Measurements from ENCODE around the gene GMPS. TPM values are rescaled to one million over a fixed set of nuclear protein-coding genes. Genes with fewer than 3 reads are reported as not detected.

GMPS gene
- total and polyA plus RNA-seq, 2 of the 4 experiments (the other 2 are of a cell fraction), result 33.9 to 52.5 TPM

DNA sequence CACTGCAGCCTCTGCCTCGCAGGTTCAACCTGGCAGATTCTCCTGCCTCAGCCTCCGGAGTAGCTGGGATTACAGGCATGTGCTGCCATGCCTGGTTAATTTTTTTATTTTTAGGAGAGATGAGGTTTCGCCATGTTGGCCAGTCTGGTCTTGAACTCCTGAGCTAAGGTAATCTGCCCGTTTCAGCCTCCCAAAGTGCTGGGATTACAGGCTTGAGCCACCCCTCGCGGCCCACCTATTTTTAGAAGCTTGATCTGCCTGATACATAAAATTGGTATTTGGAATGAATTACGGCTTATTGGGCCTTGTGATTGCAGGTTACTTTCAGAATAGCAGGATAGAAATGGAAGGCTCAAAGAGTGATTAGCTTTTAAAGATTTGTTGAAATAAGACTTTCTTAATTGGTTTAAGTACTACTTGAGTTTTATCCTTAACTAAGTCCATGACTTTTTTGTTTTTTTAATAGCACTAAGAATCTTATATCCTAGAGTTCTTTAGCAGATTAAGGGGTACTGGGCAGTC lies 25.0 kb downstream of the GMPS start:
- DNase-seq (no peak), ATAC-seq (ENCODE audit: low read depth) (no peak)
- H4K8ac ChIP-seq (ENCODE audit: low read depth in 2 of 2, low read length in 2 of 2), result no peak overlapping the region
- intact Hi-C loops (cut with micrococcal nuclease) (no loop called here), dilution Hi-C loops (cut with HindIII; ENCODE audit: low sequenced_read_pairs, unreplicated experiment) (no loop called here), in situ Hi-C loops (cut with MboI; ENCODE audit: low sequenced_read_pairs) (no loop called here)
- H4K5ac ChIP-seq (ENCODE audit: low read depth, low read length), result no peak overlapping the region
- no CpG with 5 or more reads among the region's 7 CpGs for WGBS, 2 experiments (ENCODE audit: extremely low coverage in 2 of 2, insufficient read length in 1 of 2)
- no peak overlapping the region for H3K23ac ChIP-seq (ENCODE audit: low read depth, low read length)
- H3K4me2 ChIP-seq (ENCODE audit: low read depth, low read length), result no peak overlapping the region
- H2AFZ ChIP-seq (replicated peaks; ENCODE audit: low read length, poor library complexity), result no peak overlapping the region
- no peak overlapping the region for H2AK5ac ChIP-seq (ENCODE audit: low read depth, low read length)
- CTCF ChIA-PET, result interaction anchor here (0.6 to 0.7 kb wide), 3 partner anchors 43 to 1532 kb away, joined by 3 to 5 read pairs (median 4); no protein-coding TSS in a partner anchor
- peaks cover 12 to 22% of the 10 kb centered on the region in 2 experiments; a peak in 3 of 4 replicates for H3K79me1 ChIP-seq (ENCODE audit: low read depth in 1 of 2, low read length in 2 of 2)
- BruUV-seq (replicated peaks), result no TSS peak
- no peak overlapping the region for H2BK20ac ChIP-seq (ENCODE audit: low read depth, low read length)
- H2AK9ac ChIP-seq (replicated peaks; ENCODE audit: low read depth, low read length, poor library complexity), result no peak overlapping the region
- H2BK120ac ChIP-seq (ENCODE audit: low read depth, low read length), result no peak overlapping the region
- no peak overlapping the region for H3K4me3 ChIP-seq (ENCODE audit: insufficient read depth, low read depth, low read length)
- POLR2A ChIA-PET (ENCODE audit: unreplicated experiment), result no interaction called here
- 0 out of 2 replicates have a peak, but pooled peaks cover 6% of the 10 kb centered on the region for H4K20me1 ChIP-seq (ENCODE audit: insufficient read depth, low read length)
- H3K9me1 ChIP-seq (ENCODE audit: insufficient read depth, low read length), result no peaks in the 10 kb centered on the region; the same call in 1 of the 2 replicates
- H3K18ac ChIP-seq (ENCODE audit: low read depth, low read length), result no peak overlapping the region
- H3K27ac ChIP-seq (ENCODE audit: insufficient read depth, low read length), result no peak overlapping the region
- TF ChIP-seq NFE2L2 (IDR thresholded peaks at IDR 0.05; ENCODE audit: low read depth, low read length) (no peak), SMC3 (IDR thresholded peaks at IDR 0.05; ENCODE audit: low read depth, low read length) (no peak), CEBPB (IDR thresholded peaks at IDR 0.05; ENCODE audit: low read depth, low read length) (no peak), MXI1 (IDR thresholded peaks at IDR 0.05; ENCODE audit: borderline replicate concordance, low read depth, low read length) (no peak), MAZ (IDR thresholded peaks at IDR 0.05; ENCODE audit: borderline replicate concordance, low read depth, low read length) (no peak), CHD1 (IDR thresholded peaks at IDR 0.05; ENCODE audit: low read depth, low read length) (no peak), MAFK (IDR thresholded peaks at IDR 0.05; ENCODE audit: low read depth, low read length) (no peak)
- TF ChIP-seq, protein P1, sequence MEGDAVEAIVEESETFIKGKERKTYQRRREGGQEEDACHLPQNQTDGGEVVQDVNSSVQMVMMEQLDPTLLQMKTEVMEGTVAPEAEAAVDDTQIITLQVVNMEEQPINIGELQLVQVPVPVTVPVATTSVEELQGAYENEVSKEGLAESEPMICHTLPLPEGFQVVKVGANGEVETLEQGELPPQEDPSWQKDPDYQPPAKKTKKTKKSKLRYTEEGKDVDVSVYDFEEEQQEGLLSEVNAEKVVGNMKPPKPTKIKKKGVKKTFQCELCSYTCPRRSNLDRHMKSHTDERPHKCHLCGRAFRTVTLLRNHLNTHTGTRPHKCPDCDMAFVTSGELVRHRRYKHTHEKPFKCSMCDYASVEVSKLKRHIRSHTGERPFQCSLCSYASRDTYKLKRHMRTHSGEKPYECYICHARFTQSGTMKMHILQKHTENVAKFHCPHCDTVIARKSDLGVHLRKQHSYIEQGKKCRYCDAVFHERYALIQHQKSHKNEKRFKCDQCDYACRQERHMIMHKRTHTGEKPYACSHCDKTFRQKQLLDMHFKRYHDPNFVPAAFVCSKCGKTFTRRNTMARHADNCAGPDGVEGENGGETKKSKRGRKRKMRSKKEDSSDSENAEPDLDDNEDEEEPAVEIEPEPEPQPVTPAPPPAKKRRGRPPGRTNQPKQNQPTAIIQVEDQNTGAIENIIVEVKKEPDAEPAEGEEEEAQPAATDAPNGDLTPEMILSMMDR (conservative IDR thresholded peaks at IDR 0.05; ENCODE audit: low read depth, low read length), result no peak
- TF ChIP-seq, protein P2, sequence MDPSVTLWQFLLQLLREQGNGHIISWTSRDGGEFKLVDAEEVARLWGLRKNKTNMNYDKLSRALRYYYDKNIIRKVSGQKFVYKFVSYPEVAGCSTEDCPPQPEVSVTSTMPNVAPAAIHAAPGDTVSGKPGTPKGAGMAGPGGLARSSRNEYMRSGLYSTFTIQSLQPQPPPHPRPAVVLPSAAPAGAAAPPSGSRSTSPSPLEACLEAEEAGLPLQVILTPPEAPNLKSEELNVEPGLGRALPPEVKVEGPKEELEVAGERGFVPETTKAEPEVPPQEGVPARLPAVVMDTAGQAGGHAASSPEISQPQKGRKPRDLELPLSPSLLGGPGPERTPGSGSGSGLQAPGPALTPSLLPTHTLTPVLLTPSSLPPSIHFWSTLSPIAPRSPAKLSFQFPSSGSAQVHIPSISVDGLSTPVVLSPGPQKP (IDR thresholded peaks at IDR 0.05; ENCODE audit: borderline replicate concordance, low read depth, low read length), result no peak
- peaks cover 12% of the 10 kb centered on the region for H3K36me3 ChIP-seq (ENCODE audit: control insufficient read depth, insufficient read depth, low read length)
- H3K56ac ChIP-seq (ENCODE audit: extremely low read depth, insufficient read depth, low read length), result no peak overlapping the region
- H3K27me3 ChIP-seq (ENCODE audit: control insufficient read depth, insufficient read depth, low read length), result no peaks in the 10 kb centered on the region
- H4K91ac ChIP-seq (ENCODE audit: insufficient read depth, low read depth, low read length), result no peak overlapping the region
- no peak overlapping the region for H2BK5ac ChIP-seq (ENCODE audit: low read depth, low read length, poor library complexity, severe bottlenecking)
- no peaks in the 10 kb centered on the region for H3K9me3 ChIP-seq (ENCODE audit: control insufficient read depth, insufficient read depth, low read length)
- H3K4ac ChIP-seq (ENCODE audit: low read depth, low read length), result no peak overlapping the region
- H3K4me1 ChIP-seq (ENCODE audit: control insufficient read depth, insufficient read depth, low read length), result peaks cover 3% of the 10 kb centered on the region; the same call in 1 of the 2 replicates
- no peak overlapping the region for H3K14ac ChIP-seq (replicated peaks; ENCODE audit: low read depth, low read length)
- no peak overlapping the region for H3K9ac ChIP-seq (ENCODE audit: low read depth, low read length)
- no peak overlapping the region for H2BK15ac ChIP-seq (ENCODE audit: low read depth, low read length)
